ENCODE results near the gene NOTCH2.

GRCh38 chr1:119981986-119982815 is 87.3 kb downstream of the NOTCH2 start:
- TF ChIP-seq ATF3 (IDR thresholded peaks at IDR 0.05), result no peak
- TF ChIP-seq CTCF (IDR thresholded peaks at IDR 0.05 in 2 of 3, conservative IDR thresholded peaks at IDR 0.05 in 1 of 3; ENCODE audit: borderline replicate concordance in 1 of 3, insufficient read depth in 1 of 3, low read depth in 2 of 3, low read length in 2 of 3), result no peak
- no peak for TF ChIP-seq POLR2AphosphoS5 (IDR thresholded peaks at IDR 0.05; ENCODE audit: low read depth, low read length)
- TF ChIP-seq SP1 (IDR thresholded peaks at IDR 0.05; ENCODE audit: low read depth), result no peak
- TF ChIP-seq ZBTB33 (IDR thresholded peaks at IDR 0.05; ENCODE audit: extremely low read depth, insufficient replicate concordance, low read length), result no peak
- no peak for TF ChIP-seq ELF1 (IDR thresholded peaks at IDR 0.05; ENCODE audit: borderline replicate concordance, low read depth)
- no peak for TF ChIP-seq REST (IDR thresholded peaks at IDR 0.05; ENCODE audit: low read depth)
- no peak for TF ChIP-seq EZH2 (IDR thresholded peaks at IDR 0.05)
- no peak for TF ChIP-seq POLR2A (IDR thresholded peaks at IDR 0.05; ENCODE audit: borderline replicate concordance, extremely low read depth, insufficient read depth, insufficient read length)
- no peak for TF ChIP-seq EZH2phosphoT487 (IDR thresholded peaks at IDR 0.05; ENCODE audit: borderline replicate concordance)
- TF ChIP-seq ZNF274 (IDR thresholded peaks at IDR 0.05; ENCODE audit: low read depth, low read length), result no peak
- TF ChIP-seq CEBPB (IDR thresholded peaks at IDR 0.05; ENCODE audit: low read depth), result no peak
- no peak for TF ChIP-seq SIN3A (IDR thresholded peaks at IDR 0.05; ENCODE audit: low read depth)
- no peak for TF ChIP-seq EGR1 (IDR thresholded peaks at IDR 0.05; ENCODE audit: low read depth)

Measured in HCT116 (cell line).